Right lobe of liver (tissue), 6 donors: Measurements from ENCODE around the gene ACBD6. TPM values are rescaled to one million over a fixed set of nuclear protein-coding genes. Genes with fewer than 3 reads are reported as not detected.

Source experiments
- ATAC-seq, 4 donors: fragments of 200-7000 bp; cut with Tn5 transposase; one replicate each; pipeline ENCODE4 v1.9.1; 2020; ENCODE audit warnings: mild to moderate bottlenecking in 4 of 4, moderate library complexity in 4 of 4
- DNase-seq, 3 donors: peaks; one replicate each; pipeline ENCODE4 v3.0.0-alpha.2; 2020
- H3K27ac ChIP-seq, 3 donors: fragments of 200-600 bp; one replicate each; pipeline ENCODE4 v1.8.0; 2022
- H3K27me3 ChIP-seq, 2 donors: fragments of 200-600 bp; one replicate each; pipeline ENCODE4 v1.8.0; 2022
- H3K36me3 ChIP-seq, 4 donors: fragments of 200-600 bp; sonication (generic) in 1 of 4; one replicate each; pipeline versions ENCODE4 v1.5.1 to v1.8.0; 2017 to 2022; ENCODE audit warnings: control low read depth in 1 of 4
- H3K4me1 ChIP-seq, 4 donors: fragments of 200-600 bp; sonication (generic) in 1 of 4; one replicate each; pipeline versions ENCODE4 v1.5.1 to v1.8.0; 2017 to 2022; ENCODE audit warnings: control low read depth in 1 of 4
- H3K4me3 ChIP-seq, 3 donors: fragments of 200-600 bp; one replicate each; pipeline ENCODE4 v1.8.0; 2022
- H3K9me3 ChIP-seq, 4 donors: fragments of 200-600 bp; sonication (generic) in 1 of 4; one replicate each; pipeline versions ENCODE4 v1.5.1 to v1.8.0; 2017 to 2022; ENCODE audit warnings: control low read depth in 1 of 4
- POLR2A ChIP-seq: fragments of 450-650 bp; IDR thresholded peaks from one replicate; pipeline ENCODE4 v1.6.1; 2017; ENCODE audit warnings: antibody characterized with exemption, mild to moderate bottlenecking
- WGBS: methylation state at CpG from one replicate; pipeline ENCODE4 v1.1.6; 2018; ENCODE audit warnings: low coverage, low lambda C conversion rate; ENCODE audit not compliant: insufficient coverage; ENCODE audit errors: missing lambda C conversion rate; 5-methylcytosine and 5-hydroxymethylcytosine counted together
- intact Hi-C, 2 donors: fragments of 100-400 bp; cut with DNase I; formaldehyde crosslinking; loops; one replicate each; pipeline versions ENCODE4 v1.11.2 to v1.14.1; 2022
- total RNA-seq, 6 experiments: library from RNA; depleted of rRNA in 2 of 6; stranded (reverse); fragments of >200 nt in 2 of 6; fragmentation: NEBNext Ultra II Directional in 3 of 6; extraction: Animal tissue kit (Norgen Biotek cat#: 25700) in 3 of 6; gene quantifications; one replicate each; pipeline versions ENCODE4 v1.1.0 to v1.2.4, GENCODE V29; 2016 to 2023
- TF ChIP-seq, protein P1 (sequence below), 4 donors: fragments of 200-600 bp in 3 of 4; fragments of 450-650 bp in 1 of 4; IDR thresholded peaks; one replicate each; pipeline versions ENCODE4 v1.5.1 to v1.8.0; 2016 to 2022; ENCODE audit warnings: antibody characterized with exemption in 4 of 4, mild to moderate bottlenecking in 2 of 4
- donor health status: DM: no; HTN: yes; CAD: no.
- donor health status: DM: no; HTN: no; CAD: no.
- donor health status: DM: no; HTN: no; CAD: no.
- donor health status: DM: no; HTN: yes; CAD: no.
- donor health status: DM: no; HTN: yes; CAD: no.

The ACBD6 gene
- total RNA-seq, 6 experiments from 2014 or later = 9.5 to 18.9 (median 11.5) TPM

DNA sequence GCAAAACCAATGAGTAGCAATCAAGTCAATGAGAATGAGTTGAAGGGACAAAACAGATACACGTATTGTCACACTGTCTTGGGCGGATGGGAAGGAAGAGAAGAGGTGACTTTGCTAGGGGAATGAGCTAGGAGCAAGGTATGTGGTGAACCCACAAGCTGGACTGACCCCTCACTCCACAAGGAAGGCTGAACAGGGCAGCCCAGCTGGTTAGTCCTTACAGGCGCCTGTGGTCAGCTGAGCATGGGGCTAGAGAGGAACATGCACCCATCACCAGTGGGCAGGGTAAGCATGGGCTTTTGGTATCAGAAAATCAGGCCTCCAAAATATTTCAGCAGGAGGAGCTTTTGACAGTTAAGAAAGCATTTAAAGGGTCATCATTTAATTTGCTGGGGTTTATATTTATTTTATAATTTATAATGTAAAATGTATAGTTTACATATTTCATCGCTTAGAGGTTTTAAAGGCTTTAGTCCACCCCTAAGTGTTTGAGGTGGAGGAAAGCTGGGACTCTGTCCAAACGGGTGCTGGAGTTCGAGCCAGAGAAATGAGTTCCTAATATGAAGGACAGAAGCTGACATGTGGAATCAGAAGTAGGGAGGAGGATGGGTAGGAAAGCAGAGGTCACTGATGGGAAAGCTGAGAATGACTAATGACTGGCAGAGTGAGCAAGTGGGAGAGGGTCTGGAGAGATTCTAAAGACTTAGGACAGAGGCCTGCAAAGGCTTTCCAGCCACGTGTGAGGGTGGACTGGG, 22.0 kb upstream of the ACBD6 start:
- Histone ChIP-seq H3K27me3 (no peaks in the 10 kb centered on the region), H3K9me3 (no peaks in the 10 kb centered on the region), H3K36me3 (no peaks in the 10 kb centered on the region), H3K4me3 (no peak overlapping the region), H3K4me1 (peaks cover 0 to 8% (median 3%) of the 10 kb centered on the region in 4 donors), H3K27ac (no peak overlapping the region)
- ATAC-seq (no peak), DNase-seq (no peak)
- intact Hi-C loops = no loop called here
- 72% methylated on average over 7 of the region's 7 CpGs for WGBS
- TF ChIP-seq, protein P1, sequence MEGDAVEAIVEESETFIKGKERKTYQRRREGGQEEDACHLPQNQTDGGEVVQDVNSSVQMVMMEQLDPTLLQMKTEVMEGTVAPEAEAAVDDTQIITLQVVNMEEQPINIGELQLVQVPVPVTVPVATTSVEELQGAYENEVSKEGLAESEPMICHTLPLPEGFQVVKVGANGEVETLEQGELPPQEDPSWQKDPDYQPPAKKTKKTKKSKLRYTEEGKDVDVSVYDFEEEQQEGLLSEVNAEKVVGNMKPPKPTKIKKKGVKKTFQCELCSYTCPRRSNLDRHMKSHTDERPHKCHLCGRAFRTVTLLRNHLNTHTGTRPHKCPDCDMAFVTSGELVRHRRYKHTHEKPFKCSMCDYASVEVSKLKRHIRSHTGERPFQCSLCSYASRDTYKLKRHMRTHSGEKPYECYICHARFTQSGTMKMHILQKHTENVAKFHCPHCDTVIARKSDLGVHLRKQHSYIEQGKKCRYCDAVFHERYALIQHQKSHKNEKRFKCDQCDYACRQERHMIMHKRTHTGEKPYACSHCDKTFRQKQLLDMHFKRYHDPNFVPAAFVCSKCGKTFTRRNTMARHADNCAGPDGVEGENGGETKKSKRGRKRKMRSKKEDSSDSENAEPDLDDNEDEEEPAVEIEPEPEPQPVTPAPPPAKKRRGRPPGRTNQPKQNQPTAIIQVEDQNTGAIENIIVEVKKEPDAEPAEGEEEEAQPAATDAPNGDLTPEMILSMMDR (IDR thresholded peaks at IDR 0.05) = no peak
- no peak for TF ChIP-seq POLR2A

DNA sequence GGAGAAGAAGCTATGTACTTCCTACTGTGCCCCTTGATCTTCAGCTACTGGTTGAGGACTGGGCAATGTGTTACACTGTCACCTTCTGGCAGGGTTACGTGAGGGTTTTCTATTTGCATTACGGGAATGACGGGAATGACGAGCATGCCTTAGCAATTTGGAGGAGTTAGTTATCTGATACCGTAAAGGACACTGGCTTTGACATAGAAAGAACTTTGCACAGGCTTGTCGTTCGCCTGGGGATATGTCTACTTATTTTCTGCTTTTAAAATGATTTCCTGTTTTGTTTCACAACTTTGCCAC, 19.8 kb upstream of the ACBD6 start:
- H3K9me3 ChIP-seq = no peaks in the 10 kb centered on the region
- ATAC-seq (peak in 3 of 4 donors; percentile 63 to 72 (median 64)), DNase-seq (no peak)
- TF ChIP-seq, protein P1 (IDR thresholded peaks at IDR 0.05) = no peak
- TF ChIP-seq POLR2A = no peak
- H3K36me3 ChIP-seq = no peaks in the 10 kb centered on the region
- H3K4me3 ChIP-seq = no peak overlapping the region
- no peaks in the 10 kb centered on the region for H3K27me3 ChIP-seq
- WGBS = 47% methylated on average over 6 of the region's 7 CpGs
- intact Hi-C loops = no loop called here
- no peak overlapping the region for H3K27ac ChIP-seq
- H3K4me1 ChIP-seq = peaks cover 0 to 8% (median 3%) of the 10 kb centered on the region in 4 donors

DNA sequence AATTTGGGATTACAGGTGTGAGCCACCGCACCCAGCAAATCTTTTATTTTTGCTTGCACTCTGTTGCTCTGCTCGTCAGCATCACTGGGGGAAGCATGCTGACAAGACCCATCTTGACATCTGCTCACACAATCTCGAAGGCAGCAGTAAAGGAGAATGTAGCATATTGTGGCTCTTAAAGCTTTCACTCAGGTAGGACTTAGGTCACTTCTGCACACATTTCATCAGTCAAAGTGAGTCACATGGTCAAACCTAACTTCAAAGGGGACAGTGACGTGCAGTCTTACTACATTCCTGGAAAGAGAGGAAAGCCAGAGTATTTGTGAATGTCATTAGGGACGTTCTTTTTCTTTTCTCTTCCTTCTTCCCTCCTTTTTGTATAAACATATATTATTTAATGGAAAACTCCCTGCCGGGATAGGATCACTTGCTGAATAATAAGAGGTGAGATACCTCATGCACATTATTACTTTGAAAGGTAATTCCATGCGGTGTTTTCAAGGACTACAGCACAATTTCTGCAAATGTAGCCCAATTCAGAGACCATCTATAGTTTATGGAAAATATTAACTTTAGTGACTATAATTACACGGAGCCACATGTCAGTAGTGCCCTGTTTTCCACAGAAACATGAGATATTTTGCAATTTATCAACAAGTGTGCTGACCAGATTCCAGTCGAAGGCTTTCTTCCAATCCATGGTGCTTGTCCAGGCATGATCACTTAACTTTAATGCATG, 19.3 kb upstream of the ACBD6 start:
- H3K27ac ChIP-seq = no peak overlapping the region
- intact Hi-C loops = no loop called here
- DNase-seq = no peak

DNA sequence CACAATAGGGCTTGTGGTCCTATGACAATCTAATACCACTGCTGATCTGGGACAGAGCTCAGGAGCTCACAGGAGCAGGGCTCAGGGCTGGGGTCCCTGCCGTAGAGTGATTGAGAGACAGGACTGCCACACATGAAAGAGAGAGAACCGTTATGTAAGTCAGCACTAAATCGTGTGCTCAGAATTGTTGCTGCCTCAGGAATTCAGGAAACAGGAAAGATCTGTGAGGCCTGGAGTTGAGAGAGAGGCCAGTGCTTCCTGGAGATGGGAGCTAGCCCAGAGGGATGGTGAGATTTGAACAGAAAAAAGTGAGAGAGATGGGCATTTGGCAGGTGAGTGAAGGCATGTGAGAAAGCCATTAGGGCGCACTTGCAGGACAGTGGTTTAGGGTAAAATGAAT, 17.5 kb upstream of the ACBD6 start:
- DNase-seq = no peak
- peaks cover 0 to 8% (median 3%) of the 10 kb centered on the region in 4 donors for H3K4me1 ChIP-seq
- no peak for TF ChIP-seq POLR2A
- TF ChIP-seq, protein P1 (IDR thresholded peaks at IDR 0.05) = no peak
- no peak overlapping the region for H3K27ac ChIP-seq
- no peaks in the 10 kb centered on the region for H3K36me3 ChIP-seq
- H3K9me3 ChIP-seq = no peaks in the 10 kb centered on the region
- intact Hi-C loops = loop anchor here (10.0 kb wide), 2 partner anchors 335 to 345 kb away; no protein-coding TSS in a partner anchor
- H3K4me3 ChIP-seq = no peak overlapping the region
- 33% methylated on average over 4 of the region's 4 CpGs for WGBS
- ATAC-seq = peak in 1 of 4 donors; percentile 27
- H3K27me3 ChIP-seq = no peaks in the 10 kb centered on the region

More for the DNA sequence above, 19.3 kb upstream of the ACBD6 start:
- Histone ChIP-seq H3K36me3 (no peaks in the 10 kb centered on the region), H3K9me3 (no peaks in the 10 kb centered on the region), H3K4me3 (no peak overlapping the region), H3K4me1 (peaks cover 0 to 8% (median 3%) of the 10 kb centered on the region in 4 donors), H3K27me3 (no peaks in the 10 kb centered on the region)
- no peak for TF ChIP-seq POLR2A
- TF ChIP-seq, protein P1 (IDR thresholded peaks at IDR 0.05) = no peak
- peak; percentile 58 to 85 (median 76) for ATAC-seq
- 64% methylated on average over 7 of the region's 9 CpGs for WGBS
